ENCODE results near the gene ACSL6. TPM values are rescaled to one million over a fixed set of nuclear protein-coding genes. Genes with fewer than 3 reads are reported as not detected.

Gene ACSL6
- total and polyA plus RNA-seq, 2 donors (not counting 1 experiment from before 2014, with no cell fraction given): 0.03 to 0.62 TPM

DNA sequence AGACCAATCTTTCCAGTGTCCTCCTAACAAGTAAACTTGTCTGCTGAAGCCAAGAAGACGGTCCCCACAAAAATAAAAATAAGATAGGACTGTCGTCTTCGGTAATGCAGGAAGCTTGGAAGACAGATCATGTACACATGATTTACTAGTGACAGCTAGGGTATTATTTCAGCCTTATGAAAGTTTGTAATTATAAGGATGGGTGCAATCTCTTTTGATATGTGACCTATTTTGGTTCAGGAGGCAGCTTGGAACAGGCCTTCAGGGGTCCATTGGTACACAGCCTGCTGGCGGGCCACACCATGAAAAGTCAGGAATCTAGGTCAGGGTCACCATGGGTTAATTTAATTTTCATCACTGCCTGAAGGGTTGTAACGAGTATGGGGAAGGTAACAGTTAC is 52.3 kb downstream of the ACSL6 start:
- ChIA-PET POLR2A (no interaction called here), CTCF (no interaction called here)
- no peak overlapping the region for H3K9ac ChIP-seq (ENCODE audit: low read length)
- DNase-seq (no peak), ATAC-seq (ENCODE audit: low read depth) (no peak)
- H3K9me3 ChIP-seq (ENCODE audit: control extremely low read depth in 1 of 3, control insufficient read depth in 2 of 3, insufficient read depth in 1 of 3, low read length in 2 of 3): no peaks in the 10 kb centered on the region
- no peak overlapping the region for H2AFZ ChIP-seq (ENCODE audit: insufficient read depth, low read depth, low read length, poor library complexity, severe bottlenecking)
- no peaks in the 10 kb centered on the region for H3K36me3 ChIP-seq (replicated peaks in 1 of 2; ENCODE audit: control extremely low read depth in 1 of 2, control insufficient read depth in 1 of 2, extremely low read depth in 1 of 2, insufficient read depth in 2 of 2, low read length in 1 of 2)
- H3K79me2 ChIP-seq (ENCODE audit: control insufficient read depth, insufficient read depth, low read length): no peaks in the 10 kb centered on the region
- WGBS (ENCODE audit: insufficient coverage): 100% methylated on average over 3 of the region's 5 CpGs
- no peak overlapping the region for H3K4me3 Mint-ChIP-seq
- no peak overlapping the region for H3K4me2 ChIP-seq (replicated peaks; ENCODE audit: low read depth, low read length, poor library complexity, severe bottlenecking)
- intact Hi-C loops (cut with micrococcal nuclease): no loop called here
- no peaks in the 10 kb centered on the region for H4K20me1 ChIP-seq (ENCODE audit: control insufficient read depth, insufficient read depth, low read length, poor library complexity, severe bottlenecking)
- H3K4me3 ChIP-seq (ENCODE audit: control extremely low read depth in 1 of 5, extremely low read depth in 1 of 5, insufficient read depth in 1 of 5, low read depth in 2 of 5, low read length in 4 of 5): no peak overlapping the region
- H3K27me3 ChIP-seq (replicated peaks in 1 of 4; ENCODE audit: control extremely low read depth in 1 of 4, control insufficient read depth in 3 of 4, insufficient read depth in 4 of 4, low read length in 3 of 4): no peaks in the 10 kb centered on the region
- no peaks in the 10 kb centered on the region for H3K4me1 ChIP-seq (ENCODE audit: control insufficient read depth in 2 of 2, insufficient read depth in 2 of 2, low read length in 2 of 2)
- TF ChIP-seq EZH2 (IDR thresholded peaks at IDR 0.05; ENCODE audit: borderline replicate concordance, insufficient read depth, low read depth, low read length, poor library complexity, severe bottlenecking): no peak
- TF ChIP-seq, protein P1, sequence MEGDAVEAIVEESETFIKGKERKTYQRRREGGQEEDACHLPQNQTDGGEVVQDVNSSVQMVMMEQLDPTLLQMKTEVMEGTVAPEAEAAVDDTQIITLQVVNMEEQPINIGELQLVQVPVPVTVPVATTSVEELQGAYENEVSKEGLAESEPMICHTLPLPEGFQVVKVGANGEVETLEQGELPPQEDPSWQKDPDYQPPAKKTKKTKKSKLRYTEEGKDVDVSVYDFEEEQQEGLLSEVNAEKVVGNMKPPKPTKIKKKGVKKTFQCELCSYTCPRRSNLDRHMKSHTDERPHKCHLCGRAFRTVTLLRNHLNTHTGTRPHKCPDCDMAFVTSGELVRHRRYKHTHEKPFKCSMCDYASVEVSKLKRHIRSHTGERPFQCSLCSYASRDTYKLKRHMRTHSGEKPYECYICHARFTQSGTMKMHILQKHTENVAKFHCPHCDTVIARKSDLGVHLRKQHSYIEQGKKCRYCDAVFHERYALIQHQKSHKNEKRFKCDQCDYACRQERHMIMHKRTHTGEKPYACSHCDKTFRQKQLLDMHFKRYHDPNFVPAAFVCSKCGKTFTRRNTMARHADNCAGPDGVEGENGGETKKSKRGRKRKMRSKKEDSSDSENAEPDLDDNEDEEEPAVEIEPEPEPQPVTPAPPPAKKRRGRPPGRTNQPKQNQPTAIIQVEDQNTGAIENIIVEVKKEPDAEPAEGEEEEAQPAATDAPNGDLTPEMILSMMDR (IDR thresholded peaks at IDR 0.05): no peak
- no peaks in the 10 kb centered on the region for H3K4me1 Mint-ChIP-seq
- H3K27me3 Mint-ChIP-seq: peaks cover 7% of the 10 kb centered on the region
- no peak overlapping the region for H3K27ac Mint-ChIP-seq
- H3K27ac ChIP-seq (ENCODE audit: low read length in 2 of 2): no peak overlapping the region
- H3K9me3 Mint-ChIP-seq (ENCODE audit: insufficient read depth): no peaks in the 10 kb centered on the region

DNA sequence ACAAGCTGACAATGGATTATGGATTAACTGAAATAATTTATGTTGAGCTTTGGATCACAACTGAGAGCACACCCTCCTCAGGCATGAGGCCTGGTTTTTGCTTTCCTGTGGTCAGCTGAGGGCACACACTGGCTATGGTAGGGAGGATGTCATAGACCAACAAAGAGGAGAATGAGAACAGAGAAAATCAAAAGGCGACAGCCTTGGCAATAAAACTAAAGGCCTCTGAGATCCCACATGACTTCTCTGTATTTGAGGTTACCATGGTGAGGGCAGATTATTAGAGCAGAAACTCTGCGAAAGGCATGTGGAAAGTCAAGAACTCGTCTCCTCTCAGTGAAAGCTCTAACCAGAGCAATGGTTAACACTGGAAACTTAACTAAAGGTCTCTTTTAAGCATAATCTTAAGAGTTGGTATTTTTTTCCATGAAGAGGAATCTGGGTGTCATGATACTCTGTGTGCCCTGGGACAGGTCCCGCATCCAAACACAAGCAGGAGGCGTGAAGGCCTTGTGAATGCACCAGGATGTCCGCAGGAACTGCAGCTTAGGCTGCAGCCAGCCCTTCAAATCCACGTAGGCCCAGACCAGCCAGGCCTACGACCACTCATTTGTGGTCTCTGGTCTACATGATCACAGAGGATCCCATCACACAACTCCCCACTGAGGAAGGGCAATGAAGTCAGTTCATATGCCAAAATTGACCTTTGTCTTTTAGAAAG is 53.6 kb downstream of the ACSL6 start:
- H3K9me3 Mint-ChIP-seq (ENCODE audit: insufficient read depth): no peaks in the 10 kb centered on the region
- intact Hi-C loops (cut with micrococcal nuclease): no loop called here
- H3K36me3 ChIP-seq (replicated peaks in 1 of 2; ENCODE audit: control extremely low read depth in 1 of 2, control insufficient read depth in 1 of 2, extremely low read depth in 1 of 2, insufficient read depth in 2 of 2, low read length in 1 of 2): no peaks in the 10 kb centered on the region
- no peaks in the 10 kb centered on the region for H3K79me2 ChIP-seq (ENCODE audit: control insufficient read depth, insufficient read depth, low read length)
- TF ChIP-seq, protein P1 (IDR thresholded peaks at IDR 0.05): no peak
- TF ChIP-seq EZH2 (IDR thresholded peaks at IDR 0.05; ENCODE audit: borderline replicate concordance, insufficient read depth, low read depth, low read length, poor library complexity, severe bottlenecking): no peak
- H3K4me3 Mint-ChIP-seq: no peak overlapping the region
- H3K27me3 Mint-ChIP-seq: no peaks in the 10 kb centered on the region
- no peak overlapping the region for H2AFZ ChIP-seq (ENCODE audit: insufficient read depth, low read depth, low read length, poor library complexity, severe bottlenecking)
- ChIA-PET CTCF (interaction anchor here (0.6 kb wide), 1 partner anchor 72 kb away, joined by 3 read pairs; no protein-coding TSS in a partner anchor), POLR2A (no interaction called here)
- no peak overlapping the region for H3K4me3 ChIP-seq (ENCODE audit: control extremely low read depth in 1 of 5, extremely low read depth in 1 of 5, insufficient read depth in 1 of 5, low read depth in 2 of 5, low read length in 4 of 5)
- H3K9ac ChIP-seq (ENCODE audit: low read length): no peak overlapping the region
- DNase-seq (no peak), ATAC-seq (ENCODE audit: low read depth) (no peak)
- H3K27ac Mint-ChIP-seq: no peak overlapping the region
- no peaks in the 10 kb centered on the region for H3K9me3 ChIP-seq (ENCODE audit: control extremely low read depth in 1 of 3, control insufficient read depth in 2 of 3, insufficient read depth in 1 of 3, low read length in 2 of 3)
- H3K27ac ChIP-seq (ENCODE audit: low read length in 2 of 2): no peak overlapping the region
- no peaks in the 10 kb centered on the region for H4K20me1 ChIP-seq (ENCODE audit: control insufficient read depth, insufficient read depth, low read length, poor library complexity, severe bottlenecking)
- H3K4me1 ChIP-seq (ENCODE audit: control insufficient read depth in 2 of 2, insufficient read depth in 2 of 2, low read length in 2 of 2): no peaks in the 10 kb centered on the region
- H3K4me1 Mint-ChIP-seq: no peaks in the 10 kb centered on the region
- H3K27me3 ChIP-seq (replicated peaks in 1 of 4; ENCODE audit: control extremely low read depth in 1 of 4, control insufficient read depth in 3 of 4, insufficient read depth in 4 of 4, low read length in 3 of 4): no peaks in the 10 kb centered on the region
- no peak overlapping the region for H3K4me2 ChIP-seq (replicated peaks; ENCODE audit: low read depth, low read length, poor library complexity, severe bottlenecking)
- 100% methylated on average over 3 of the region's 8 CpGs for WGBS (ENCODE audit: insufficient coverage)
